H1 (cell line): ENCODE measurements around the gene TMEM183A. TPM values are rescaled to one million over a fixed set of nuclear protein-coding genes. Genes with fewer than 3 reads are reported as not detected.

Experiments
- ASH2L ChIP-seq: fragments of 200-600, 300-600 bp; sonication (generic); IDR thresholded peaks from one replicate; pipeline ENCODE4 v1.7.1; 2017; ENCODE audit warnings: low read length
- CREB1 ChIP-seq: IDR thresholded peaks from 2 replicates; pipeline ENCODE4 v1.6.1; 2012; ENCODE audit warnings: inconsistent platforms
- GABPA ChIP-seq: IDR thresholded peaks from 2 replicates; pipeline ENCODE4 v1.6.1; 2011; ENCODE audit warnings: mild to moderate bottlenecking, low read length, moderate library complexity, borderline replicate concordance; ENCODE audit not compliant: insufficient read depth
- KDM4A ChIP-seq: IDR thresholded peaks from one replicate; pipeline ENCODE4 v1.7.1; 2012; ENCODE audit warnings: low read depth, mild to moderate bottlenecking, moderate library complexity, low read length, inconsistent platforms; ENCODE audit not compliant: severe bottlenecking
- KDM5A ChIP-seq: fragments of 200-600 bp; IDR thresholded peaks from 2 replicates; pipeline ENCODE4 v1.7.1; 2012; ENCODE audit warnings: mild to moderate bottlenecking, low read length, inconsistent platforms, mixed read lengths
- MAFK ChIP-seq: IDR thresholded peaks from 2 replicates; pipeline ENCODE4 v1.6.1; 2012; ENCODE audit warnings: low read depth, mild to moderate bottlenecking, improper control_type of control experiment, low read length
- NANOG ChIP-seq: IDR thresholded peaks from 2 replicates; pipeline ENCODE4 v1.6.1; 2011; ENCODE audit warnings: low read length, low read depth, mild to moderate bottlenecking, inconsistent platforms; ENCODE audit not compliant: insufficient read depth, poor library complexity, severe bottlenecking
- NRF1 ChIP-seq: IDR thresholded peaks from 2 replicates; pipeline ENCODE4 v1.6.1; 2011; ENCODE audit warnings: mild to moderate bottlenecking, low read depth, low read length, improper control_type of control experiment
- PHF8 ChIP-seq: fragments of 200-600 bp; sonication (generic); conservative IDR thresholded peaks from 2 replicates; pipeline ENCODE4 v1.7.1; 2012; ENCODE audit warnings: low read depth, mild to moderate bottlenecking, inconsistent platforms, low read length, moderate library complexity
- POLR2A ChIP-seq, 2 experiments: IDR thresholded peaks; 1 replicate in 1 of 2; 2 replicates in 1 of 2; pipeline ENCODE4 v1.6.1; 2011; ENCODE audit warnings: low read depth in 2 of 2, low read length in 2 of 2, mild to moderate bottlenecking in 2 of 2; ENCODE audit errors: control extremely low read depth in 1 of 2
- POU5F1 ChIP-seq: IDR thresholded peaks from 2 replicates; pipeline ENCODE4 v1.6.1; 2011; ENCODE audit warnings: low read depth, mild to moderate bottlenecking, low read length, moderate library complexity
- RBBP5 ChIP-seq: IDR thresholded peaks from 2 replicates; pipeline ENCODE4 v1.7.1; 2012; ENCODE audit warnings: low read depth, mild to moderate bottlenecking, inconsistent platforms, low read length, moderate library complexity, borderline replicate concordance
- RFX5 ChIP-seq: IDR thresholded peaks from 2 replicates; pipeline ENCODE4 v1.6.1; 2011; ENCODE audit warnings: low read depth, low read length, improper control_type of control experiment, borderline replicate concordance
- SIRT6 ChIP-seq: IDR thresholded peaks from one replicate; pipeline ENCODE4 v1.7.1; 2012; ENCODE audit warnings: low read length, inconsistent platforms
- SIX5 ChIP-seq: IDR thresholded peaks from 2 replicates; pipeline ENCODE4 v1.6.1; 2011; ENCODE audit warnings: mild to moderate bottlenecking, low read depth, low read length
- SP2 ChIP-seq: IDR thresholded peaks from 2 replicates; pipeline ENCODE4 v1.6.1; 2012; ENCODE audit warnings: mild to moderate bottlenecking, low read length, inconsistent platforms
- SP4 ChIP-seq: IDR thresholded peaks from 2 replicates; pipeline ENCODE4 v1.6.1; 2012; ENCODE audit warnings: low read length, inconsistent platforms
- TAF1 ChIP-seq: IDR thresholded peaks from 2 replicates; pipeline ENCODE4 v1.6.1; 2011; ENCODE audit warnings: mild to moderate bottlenecking, low read depth, low read length
- polyA plus RNA-seq, 7 experiments: library from polyadenylated mRNA; depleted of rRNA in 3 of 7; stranded (reverse) in 5 of 7; unstranded in 2 of 7; fragments of >200 nt in 5 of 7; fragments of 200-250 nt in 2 of 7; gene quantifications; 1 replicate in 5 of 7; 2 replicates in 1 of 7; 4 replicates in 1 of 7; pipeline versions ENCODE4 v1.2.1 to v1.2.3, GENCODE V29; 2011 to 2013; ENCODE audit warnings: missing spikeins in 2 of 7, mixed read lengths in 2 of 7
- total RNA-seq: library from RNA; stranded (reverse); fragmentation: NEBNext Ultra II Directional; extraction: Animal tissue kit (Norgen Biotek cat#: 25700); gene quantifications from 2 replicates; pipeline ENCODE4 v1.2.1, GENCODE V29; 2021
- TF ChIP-seq, protein P1 (sequence below): IDR thresholded peaks from 2 replicates; pipeline ENCODE4 v1.6.1; 2012; ENCODE audit warnings: inconsistent platforms
- TF ChIP-seq, protein P2 (sequence below): IDR thresholded peaks from 2 replicates; pipeline ENCODE4 v1.6.1; 2011; ENCODE audit warnings: low read length, improper control_type of control experiment
- TF ChIP-seq, protein P3 (sequence below): IDR thresholded peaks from 2 replicates; pipeline ENCODE4 v1.6.1; 2011; ENCODE audit warnings: low read depth, mild to moderate bottlenecking, low read length; ENCODE audit not compliant: insufficient read depth

TMEM183A gene
- total and polyA plus RNA-seq, 2 of the 8 experiments (the other 6 are each of a cell fraction or from before 2014, with no cell fraction given): 107 to 173 TPM

DNA sequence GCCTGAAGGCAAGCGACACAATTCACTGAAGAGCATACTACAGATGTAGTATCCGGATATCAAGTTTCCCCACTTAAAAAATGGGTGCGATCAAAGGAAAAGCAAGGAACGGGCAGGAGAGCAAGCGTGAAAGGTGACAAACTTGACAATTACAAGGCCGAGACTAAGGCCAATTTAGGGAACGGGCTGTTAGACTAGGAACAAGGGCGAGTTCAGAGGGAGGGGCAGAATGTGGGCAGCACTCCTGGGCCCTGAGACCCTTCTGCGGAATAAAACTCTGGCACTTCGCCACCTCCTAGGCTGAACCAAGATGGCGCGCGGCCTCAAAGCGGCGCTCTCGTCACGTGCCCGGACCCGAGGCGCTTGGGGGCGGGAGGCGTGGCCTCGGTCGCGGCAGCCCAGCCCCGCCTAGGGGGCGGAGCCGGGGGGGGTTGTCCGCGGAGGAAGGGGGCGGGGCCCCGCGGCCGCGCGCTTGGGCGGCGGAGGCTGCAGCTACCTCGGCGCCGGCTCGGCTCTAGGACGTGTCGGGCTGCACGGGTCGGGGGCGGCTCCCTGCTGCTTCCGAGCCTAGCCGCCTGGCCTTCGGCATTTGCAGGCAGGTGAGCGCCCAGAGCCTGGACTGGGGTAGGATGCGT lies 19.0 kb downstream of the TMEM183A start, which contains the start of gene PPFIA4 (continued):
- TF ChIP-seq, protein P1, sequence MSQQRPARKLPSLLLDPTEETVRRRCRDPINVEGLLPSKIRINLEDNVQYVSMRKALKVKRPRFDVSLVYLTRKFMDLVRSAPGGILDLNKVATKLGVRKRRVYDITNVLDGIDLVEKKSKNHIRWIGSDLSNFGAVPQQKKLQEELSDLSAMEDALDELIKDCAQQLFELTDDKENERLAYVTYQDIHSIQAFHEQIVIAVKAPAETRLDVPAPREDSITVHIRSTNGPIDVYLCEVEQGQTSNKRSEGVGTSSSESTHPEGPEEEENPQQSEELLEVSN: peak; percentile 99
- TF ChIP-seq NANOG (no peak), KDM5A (no peak), CREB1 (peak; percentile 24; the same call in 1 of the 2 replicates), SP4 (no peak; the same call in 1 of the 2 replicates), SP2 (no peak), MAFK (no peak), POU5F1 (no peak), SIX5 (no peak), SIRT6 (no peak), POLR2A (IDR thresholded peaks at IDR 0.05; ENCODE audit: control extremely low read depth in 1 of 2, low read depth in 2 of 2, low read length in 2 of 2) (peak; percentile 74 to 79), KDM4A (no peak), NRF1 (no peak), RFX5 (no peak), TAF1 (peak; percentile 75), RBBP5 (peak; percentile 76), ASH2L (no peak), GABPA (no peak), PHF8 (peak; percentile 69; the same call in 1 of the 2 replicates)
- TF ChIP-seq, protein P2, sequence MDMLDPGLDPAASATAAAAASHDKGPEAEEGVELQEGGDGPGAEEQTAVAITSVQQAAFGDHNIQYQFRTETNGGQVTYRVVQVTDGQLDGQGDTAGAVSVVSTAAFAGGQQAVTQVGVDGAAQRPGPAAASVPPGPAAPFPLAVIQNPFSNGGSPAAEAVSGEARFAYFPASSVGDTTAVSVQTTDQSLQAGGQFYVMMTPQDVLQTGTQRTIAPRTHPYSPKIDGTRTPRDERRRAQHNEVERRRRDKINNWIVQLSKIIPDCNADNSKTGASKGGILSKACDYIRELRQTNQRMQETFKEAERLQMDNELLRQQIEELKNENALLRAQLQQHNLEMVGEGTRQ: peak; percentile 92
- TF ChIP-seq, protein P3, sequence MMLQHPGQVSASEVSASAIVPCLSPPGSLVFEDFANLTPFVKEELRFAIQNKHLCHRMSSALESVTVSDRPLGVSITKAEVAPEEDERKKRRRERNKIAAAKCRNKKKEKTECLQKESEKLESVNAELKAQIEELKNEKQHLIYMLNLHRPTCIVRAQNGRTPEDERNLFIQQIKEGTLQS: peak; percentile 67; the same call in 1 of the 2 replicates
